NCI-H2227 (cell line): ENCODE results near the gene NBEA.

ENCODE experiments used
- DNase-seq: peaks from one replicate; lab custom pipeline; 2025; ENCODE audit not compliant: unreplicated experiment; lab: John Stamatoyannopoulos, UW

NBEA gene

GRCh38 chr13:35557475-35557874 is 615.4 kb downstream of the NBEA start:
- no peak for DNase-seq

- DNase-seq = no peak
Measured at GRCh38 chr13:35561540-35561939, 619.5 kb downstream of the NBEA start.

GRCh38 chr13:35565273-35565672 is 623.2 kb downstream of the NBEA start:
- no peak for DNase-seq

- no peak for DNase-seq
Measured at GRCh38 chr13:35566340-35566739, 624.3 kb downstream of the NBEA start.

GRCh38 chr13:35567406-35567980 is 625.4 kb downstream of the NBEA start:
- no peak for DNase-seq

GRCh38 chr13:35573639-35574038 is 631.6 kb downstream of the NBEA start:
- DNase-seq = no peak

GRCh38 chr13:35592457-35592856 is 650.4 kb downstream of the NBEA start:
- DNase-seq = no peak

GRCh38 chr13:35593651-35594050 is 651.6 kb downstream of the NBEA start:
- no peak for DNase-seq

GRCh38 chr13:35594096-35594495 is 652.0 kb downstream of the NBEA start:
- no peak for DNase-seq

DNA sequence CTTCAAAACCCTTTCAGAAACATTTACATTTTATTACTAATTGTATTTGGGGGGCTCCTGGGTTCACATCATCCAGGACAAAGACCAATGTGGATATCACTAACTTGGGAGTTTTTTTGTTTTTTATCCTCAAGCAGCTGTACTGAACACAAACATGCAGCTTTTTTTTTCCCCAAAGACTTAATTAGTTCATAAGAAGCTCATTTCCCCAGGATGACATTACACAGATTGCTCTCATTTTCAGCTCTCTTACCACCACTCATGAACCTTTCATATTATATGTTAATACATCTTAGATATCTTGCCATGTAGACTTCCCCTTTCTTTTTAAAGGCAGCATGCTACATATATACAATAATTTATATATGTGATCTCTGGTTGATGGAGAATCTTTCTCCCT is 653.1 kb downstream of the NBEA start:
- no peak for DNase-seq

DNA sequence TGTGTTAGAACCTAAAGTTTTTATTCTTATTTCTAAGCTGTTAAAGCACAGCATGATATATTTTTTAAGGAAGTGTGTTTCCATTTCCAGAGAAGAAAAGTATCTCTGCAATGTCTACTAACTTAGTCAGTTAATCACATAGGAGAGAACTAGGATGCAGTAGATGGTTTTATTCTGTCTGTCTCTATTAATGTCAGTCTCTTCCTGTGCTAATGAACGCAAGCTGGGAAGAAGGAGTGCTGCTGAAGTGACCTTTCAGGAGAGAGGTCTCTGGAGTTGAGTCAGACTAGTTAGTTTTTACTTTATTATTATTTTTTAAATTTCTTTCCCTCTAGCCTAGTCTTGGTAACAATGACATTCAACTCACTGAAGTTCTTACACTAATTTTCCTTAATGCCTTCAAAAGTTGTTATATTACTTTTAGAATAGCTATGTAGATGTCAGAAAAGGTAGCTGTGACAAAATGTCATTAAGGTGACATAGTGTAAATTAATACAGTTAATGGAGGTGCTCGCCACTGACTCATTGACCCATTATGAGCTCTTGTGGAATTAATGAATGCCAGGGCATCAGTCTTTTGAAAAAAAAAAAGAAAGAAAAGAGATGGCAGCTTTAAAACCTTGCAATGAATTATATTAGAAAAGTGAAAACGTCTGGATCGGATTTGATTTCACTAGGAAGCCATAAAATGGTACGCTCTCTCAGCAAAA is 654.4 kb downstream of the NBEA start:
- DNase-seq = no peak

DNA sequence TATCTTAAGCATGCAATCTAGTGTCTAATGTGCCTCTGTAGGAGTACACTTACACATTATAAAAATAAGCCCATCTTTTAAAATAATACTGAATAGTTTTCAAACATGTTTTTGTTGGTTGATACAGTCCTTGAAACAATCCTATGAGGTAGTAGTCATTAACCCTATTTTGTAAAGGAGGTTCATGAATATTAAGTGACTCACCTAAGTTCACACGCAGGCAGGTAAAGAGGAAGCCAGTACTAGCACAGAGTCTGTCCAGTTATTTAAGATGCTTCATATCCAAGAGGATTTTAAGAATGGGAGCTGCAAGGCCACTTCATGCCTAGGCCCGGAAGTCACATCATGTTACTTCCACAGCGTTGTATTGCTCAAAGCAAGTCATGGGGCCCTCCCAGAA is 655.4 kb downstream of the NBEA start:
- DNase-seq = no peak

DNA sequence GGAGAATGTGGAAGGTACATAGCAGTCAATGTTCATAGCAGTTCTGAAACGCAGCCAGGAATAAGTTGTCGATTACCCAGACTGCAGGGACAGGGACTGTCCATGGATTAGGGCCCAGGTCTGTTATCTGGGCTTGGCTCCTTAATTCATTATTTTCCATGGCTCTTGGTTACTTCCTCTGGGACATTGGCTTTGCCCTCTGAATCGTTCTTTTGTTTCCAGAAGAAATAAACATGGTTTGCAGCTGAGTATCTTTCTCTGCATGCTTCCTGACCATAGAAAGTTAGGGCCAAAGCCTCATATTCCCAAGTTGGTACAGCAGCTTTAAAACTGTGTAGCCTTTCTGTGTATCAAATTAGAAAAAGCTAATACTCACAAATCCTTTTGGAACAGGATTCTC is 656.2 kb downstream of the NBEA start:
- no peak for DNase-seq

GRCh38 chr13:35598790-35599369 is 656.8 kb downstream of the NBEA start:
- no peak for DNase-seq

DNA sequence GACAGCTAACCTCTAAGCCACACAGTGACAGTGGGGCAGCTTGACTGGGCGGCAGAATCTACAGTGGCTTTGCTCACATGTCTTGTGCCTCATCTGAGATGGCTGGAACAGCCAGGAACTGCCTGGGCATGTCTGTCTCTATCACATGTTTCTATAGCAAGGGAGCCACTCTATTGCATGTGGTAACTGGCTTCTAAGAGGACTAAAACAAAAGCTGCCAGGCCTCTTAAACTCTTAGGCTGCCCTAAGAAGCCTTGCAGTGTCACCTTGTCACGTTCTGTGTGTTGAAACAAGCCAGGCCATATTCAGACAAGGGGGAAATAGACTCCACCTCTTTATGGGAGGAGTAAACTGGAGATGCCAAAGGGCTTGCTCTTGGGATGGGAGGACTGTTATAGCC is 657.3 kb downstream of the NBEA start:
- DNase-seq = no peak

- DNase-seq = no peak
Measured at GRCh38 chr13:35600137-35600536, 658.1 kb downstream of the NBEA start.

DNA sequence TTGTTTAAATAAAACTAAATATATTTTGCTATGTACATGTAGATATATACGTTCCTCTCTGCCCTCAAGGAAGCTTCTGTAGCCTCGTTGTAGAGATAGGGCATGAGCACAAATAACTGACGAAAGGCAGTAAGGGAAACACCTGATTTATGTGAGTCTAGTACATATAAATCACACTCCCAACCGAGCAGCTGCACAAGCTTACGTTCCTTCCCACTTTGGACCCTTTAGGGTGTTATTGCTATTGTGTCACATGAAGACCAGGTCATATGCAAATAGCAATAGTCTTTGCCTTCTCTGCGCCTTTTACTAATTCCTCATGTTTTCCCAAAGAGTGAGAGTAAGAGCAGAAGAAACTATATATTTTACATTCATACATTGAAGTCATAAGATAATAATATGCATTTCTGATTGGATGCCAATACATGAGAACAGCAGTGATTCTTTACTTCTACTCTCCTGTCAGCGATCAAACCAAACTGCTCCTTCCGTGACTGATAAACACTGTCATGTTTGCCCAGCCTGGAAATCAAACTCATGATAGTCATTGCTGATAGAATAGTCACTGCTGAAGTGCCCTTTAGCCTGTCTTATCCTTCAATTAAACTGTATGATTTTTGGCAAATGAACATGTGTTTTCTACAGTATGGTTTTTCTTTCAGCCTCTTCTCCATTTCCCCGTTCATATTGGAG is 661.7 kb downstream of the NBEA start:
- no peak for DNase-seq

- DNase-seq = no peak
Measured at GRCh38 chr13:35614666-35615065, 672.6 kb downstream of the NBEA start.

DNA sequence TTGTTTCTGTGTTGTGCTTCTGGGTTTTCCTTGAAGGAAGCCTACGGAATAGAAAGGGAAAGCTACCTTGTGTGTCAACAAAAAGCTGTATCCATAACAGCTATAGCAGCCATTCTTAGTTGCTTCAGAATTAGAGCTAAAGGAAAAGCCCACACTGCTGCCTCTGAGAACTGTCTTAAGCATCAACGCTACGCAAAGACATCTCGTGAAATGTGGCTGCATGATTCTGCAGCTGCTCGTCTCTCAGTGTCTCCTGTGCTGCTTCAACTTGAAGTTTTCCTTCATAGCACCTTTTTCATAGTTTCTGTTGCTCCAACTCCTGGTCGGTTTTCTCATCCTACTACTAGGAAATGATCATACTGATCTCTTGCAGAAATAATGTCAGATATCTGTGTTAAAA is 675.4 kb downstream of the NBEA start:
- DNase-seq = no peak

DNA sequence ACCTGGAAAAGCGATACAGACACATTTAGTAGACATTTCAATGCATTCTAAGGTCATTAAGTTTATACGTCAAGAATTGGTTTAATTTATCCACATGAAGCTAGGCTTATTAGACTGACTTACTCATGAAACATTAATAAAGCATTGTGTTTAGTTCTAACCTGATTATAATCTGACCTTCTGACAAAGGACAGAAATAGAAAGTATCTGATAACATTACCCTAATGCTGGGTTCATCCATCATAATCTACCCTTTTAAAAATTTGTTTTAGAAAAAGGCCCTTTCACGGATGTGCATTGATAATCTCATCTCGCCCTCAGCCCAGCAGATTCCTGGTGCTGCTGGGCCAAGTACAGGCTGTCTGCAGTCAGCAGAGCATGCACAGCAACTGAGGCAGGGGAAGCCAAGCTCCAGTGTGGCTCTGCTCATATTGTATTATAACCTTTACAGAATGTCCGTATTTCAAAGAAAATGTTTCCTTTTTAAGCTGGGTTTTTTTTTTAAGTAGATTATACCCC is 676.6 kb downstream of the NBEA start:
- no peak for DNase-seq

GRCh38 chr13:35621989-35622388 is 679.9 kb downstream of the NBEA start:
- DNase-seq = no peak

- DNase-seq = no peak
Measured at GRCh38 chr13:35629026-35629425, 687.0 kb downstream of the NBEA start.
